Neural progenitor cell (in vitro differentiated cells): ENCODE data around the gene BBS9.

ENCODE experiments used
- EZH2 ChIP-seq: fragments of 200-600 bp; sonication (generic); IDR thresholded peaks from 2 replicates; pipeline ENCODE4 v1.6.1; 2017; ENCODE audit warnings: antibody characterized with exemption, mild to moderate bottlenecking, moderate library complexity
- TF ChIP-seq, protein P1 (sequence below): fragments of 200-600 bp; sonication (generic); IDR thresholded peaks from 2 replicates; pipeline ENCODE4 v1.5.1; 2017; ENCODE audit warnings: antibody characterized with exemption, mild to moderate bottlenecking

DNA sequence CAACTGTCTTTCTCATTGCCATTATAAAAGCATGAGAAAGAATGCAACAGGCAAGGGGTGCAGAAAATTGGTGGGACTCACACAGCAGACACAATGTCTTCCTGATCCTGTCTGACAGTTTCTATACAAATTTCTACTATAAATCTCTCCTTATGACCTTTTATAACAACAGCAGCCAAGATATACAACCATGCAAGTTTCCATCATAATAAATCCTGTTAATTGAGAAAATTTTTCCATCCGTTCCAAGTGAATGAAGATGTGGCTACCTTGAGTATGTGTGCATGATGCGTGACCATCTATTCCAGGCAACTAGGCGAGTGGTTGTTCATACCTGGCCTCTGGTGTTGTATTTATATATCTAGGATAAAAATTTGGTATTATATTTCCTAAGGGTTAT lies 216.7 kb downstream of the BBS9 start:
- TF ChIP-seq, protein P1, sequence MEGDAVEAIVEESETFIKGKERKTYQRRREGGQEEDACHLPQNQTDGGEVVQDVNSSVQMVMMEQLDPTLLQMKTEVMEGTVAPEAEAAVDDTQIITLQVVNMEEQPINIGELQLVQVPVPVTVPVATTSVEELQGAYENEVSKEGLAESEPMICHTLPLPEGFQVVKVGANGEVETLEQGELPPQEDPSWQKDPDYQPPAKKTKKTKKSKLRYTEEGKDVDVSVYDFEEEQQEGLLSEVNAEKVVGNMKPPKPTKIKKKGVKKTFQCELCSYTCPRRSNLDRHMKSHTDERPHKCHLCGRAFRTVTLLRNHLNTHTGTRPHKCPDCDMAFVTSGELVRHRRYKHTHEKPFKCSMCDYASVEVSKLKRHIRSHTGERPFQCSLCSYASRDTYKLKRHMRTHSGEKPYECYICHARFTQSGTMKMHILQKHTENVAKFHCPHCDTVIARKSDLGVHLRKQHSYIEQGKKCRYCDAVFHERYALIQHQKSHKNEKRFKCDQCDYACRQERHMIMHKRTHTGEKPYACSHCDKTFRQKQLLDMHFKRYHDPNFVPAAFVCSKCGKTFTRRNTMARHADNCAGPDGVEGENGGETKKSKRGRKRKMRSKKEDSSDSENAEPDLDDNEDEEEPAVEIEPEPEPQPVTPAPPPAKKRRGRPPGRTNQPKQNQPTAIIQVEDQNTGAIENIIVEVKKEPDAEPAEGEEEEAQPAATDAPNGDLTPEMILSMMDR, result no peak
- no peak for TF ChIP-seq EZH2
